Muscle of leg (tissue), 11 donors: ENCODE measurements around the gene MVB12B. TPM values are rescaled to one million over a fixed set of nuclear protein-coding genes. Genes with fewer than 3 reads are reported as not detected.
A peak's percentile ranks its signal among the peaks of the same experiment; 100 is the strongest.

Source experiments
- DNase-seq: peaks from one replicate; pipeline ENCODE4 v3.0.0; 2013
- H3K27ac ChIP-seq: one replicate; pipeline ENCODE4 v1.5.1; 2013; ENCODE audit warnings: mild to moderate bottlenecking, low read length, control low read depth
- H3K27me3 ChIP-seq: one replicate; pipeline ENCODE4 v1.6.1; 2013; ENCODE audit warnings: low read length; ENCODE audit not compliant: control insufficient read depth, insufficient read depth
- H3K36me3 ChIP-seq: one replicate; pipeline ENCODE4 v1.6.1; 2013; ENCODE audit warnings: low read length; ENCODE audit not compliant: control insufficient read depth, insufficient read depth
- H3K4me1 ChIP-seq: one replicate; pipeline ENCODE4 v1.6.1; 2013; ENCODE audit warnings: low read length; ENCODE audit not compliant: control insufficient read depth, insufficient read depth
- H3K4me3 ChIP-seq: one replicate; pipeline ENCODE4 v1.5.1; 2013; ENCODE audit warnings: low read length, control low read depth
- H3K9me3 ChIP-seq: replicated peaks from 2 replicates; pipeline ENCODE4 v1.6.1; 2013; ENCODE audit warnings: low read depth, low read length; ENCODE audit not compliant: control insufficient read depth
- WGBS: methylation state at CpG from one replicate; pipeline ENCODE4 v1.1.5; 2013; ENCODE audit warnings: missing lambda C conversion rate; ENCODE audit not compliant: insufficient coverage; 5-methylcytosine and 5-hydroxymethylcytosine counted together
- polyA plus RNA-seq, 8 donors: library from polyadenylated mRNA; unstranded; fragments of 120-200 nt; gene quantifications; one replicate each; pipeline versions ENCODE4 v1.2.1 to v1.2.3, GENCODE V29; 2013; ENCODE audit warnings: inconsistent platforms in 1 of 8, low replicate concordance in 1 of 8; ENCODE audit not compliant: insufficient read length in 8 of 8, insufficient read depth in 1 of 8
- total RNA-seq: library from RNA; stranded (reverse); fragments of 120-200 nt; gene quantifications from one replicate; pipeline ENCODE4 v1.2.4, GENCODE V29; 2013

The MVB12B gene
- total and polyA plus RNA-seq, 9 donors, result 11.3 to 16.7 (median 15.4) TPM

- peaks cover 8% of the 10 kb centered on the region for H3K36me3 ChIP-seq
- DNase-seq, result no peak
- no peak overlapping the region for H3K4me3 ChIP-seq
- H3K9me3 ChIP-seq, result no peaks in the 10 kb centered on the region
- peaks cover 13% of the 10 kb centered on the region for H3K27me3 ChIP-seq
- 80% methylated on average over 15 of the region's 15 CpGs for WGBS
- H3K27ac ChIP-seq, result peak overlapping the region; percentile 29
- peaks cover 47% of the 10 kb centered on the region for H3K4me1 ChIP-seq
Measured at GRCh38 chr9:126496781-126497659, 170.4 kb downstream of the MVB12B start.

GRCh38 chr9:126497660-126498275 lies 171.1 kb downstream of the MVB12B start:
- H3K36me3 ChIP-seq, result peaks cover 5% of the 10 kb centered on the region
- H3K4me1 ChIP-seq, result peaks cover 53% of the 10 kb centered on the region
- no peak for DNase-seq
- H3K27ac ChIP-seq, result peak overlapping the region; percentile 29
- H3K4me3 ChIP-seq, result no peak overlapping the region
- no peaks in the 10 kb centered on the region for H3K9me3 ChIP-seq
- peaks cover 13% of the 10 kb centered on the region for H3K27me3 ChIP-seq
- WGBS, result 49% methylated on average over 17 of the region's 21 CpGs

- H3K27me3 ChIP-seq, result peaks cover 13% of the 10 kb centered on the region
- no peaks in the 10 kb centered on the region for H3K9me3 ChIP-seq
- H3K4me3 ChIP-seq, result no peak overlapping the region
- no peak overlapping the region for H3K27ac ChIP-seq
- H3K4me1 ChIP-seq, result peaks cover 54% of the 10 kb centered on the region
- WGBS, result 73% methylated on average over 8 of the region's 8 CpGs
- peaks cover 9% of the 10 kb centered on the region for H3K36me3 ChIP-seq
- no peak for DNase-seq
Measured at GRCh38 chr9:126498331-126498730, 171.7 kb downstream of the MVB12B start.

- no peak for DNase-seq
- H3K4me3 ChIP-seq, result peak overlapping the region; percentile 37
- WGBS, result 4% methylated on average over 38 of the region's 46 CpGs
- no peak overlapping the region for H3K27ac ChIP-seq
- no peaks in the 10 kb centered on the region for H3K9me3 ChIP-seq
- peaks cover 19% of the 10 kb centered on the region for H3K36me3 ChIP-seq
- H3K4me1 ChIP-seq, result peaks cover 54% of the 10 kb centered on the region
- H3K27me3 ChIP-seq, result peaks cover 13% of the 10 kb centered on the region
Measured at GRCh38 chr9:126499005-126499910, 172.6 kb downstream of the MVB12B start.

GRCh38 chr9:126499911-126500599 lies 173.4 kb downstream of the MVB12B start:
- peaks cover 13% of the 10 kb centered on the region for H3K27me3 ChIP-seq
- no peaks in the 10 kb centered on the region for H3K9me3 ChIP-seq
- no peak overlapping the region for H3K27ac ChIP-seq
- WGBS, result 48% methylated on average over 20 of the region's 20 CpGs
- no peak for DNase-seq
- H3K4me1 ChIP-seq, result peaks cover 54% of the 10 kb centered on the region
- H3K4me3 ChIP-seq, result no peak overlapping the region
- H3K36me3 ChIP-seq, result peaks cover 21% of the 10 kb centered on the region

GRCh38 chr9:126500600-126501382 lies 174.2 kb downstream of the MVB12B start:
- no peaks in the 10 kb centered on the region for H3K9me3 ChIP-seq
- peaks cover 54% of the 10 kb centered on the region for H3K4me1 ChIP-seq
- no peak overlapping the region for H3K4me3 ChIP-seq
- peaks cover 13% of the 10 kb centered on the region for H3K27me3 ChIP-seq
- peaks cover 25% of the 10 kb centered on the region for H3K36me3 ChIP-seq
- DNase-seq, result peak; percentile 85
- WGBS, result 21% methylated on average over 33 of the region's 37 CpGs
- H3K27ac ChIP-seq, result no peak overlapping the region

- peaks cover 52% of the 10 kb centered on the region for H3K4me1 ChIP-seq
- no peak overlapping the region for H3K27ac ChIP-seq
- no peak for DNase-seq
- 83% methylated on average over 20 of the region's 22 CpGs for WGBS
- no peaks in the 10 kb centered on the region for H3K9me3 ChIP-seq
- peaks cover 13% of the 10 kb centered on the region for H3K27me3 ChIP-seq
- H3K36me3 ChIP-seq, result peaks cover 25% of the 10 kb centered on the region
- no peak overlapping the region for H3K4me3 ChIP-seq
Measured at GRCh38 chr9:126501383-126502331, 175.0 kb downstream of the MVB12B start.

- Histone ChIP-seq H3K27me3 (peaks cover 13% of the 10 kb centered on the region), H3K4me3 (no peak overlapping the region), H3K9me3 (no peaks in the 10 kb centered on the region), H3K27ac (no peak overlapping the region), H3K4me1 (peaks cover 42% of the 10 kb centered on the region), H3K36me3 (peaks cover 25% of the 10 kb centered on the region)
- 72% methylated on average over 25 of the region's 34 CpGs for WGBS
- no peak for DNase-seq
Measured at GRCh38 chr9:126502417-126503332, 176.0 kb downstream of the MVB12B start.
